Measurements from ENCODE around the gene ADAD1.

The ADAD1 gene

GRCh38 chr4:122450847-122451246 is 72.0 kb downstream of the ADAD1 start:
- no peak for TF ChIP-seq CTCF (IDR thresholded peaks at IDR 0.05; ENCODE audit: poor library complexity, severe bottlenecking)
- no peaks in the 10 kb centered on the region for H3K9me3 ChIP-seq (ENCODE audit: severe bottlenecking)
- no peaks in the 10 kb centered on the region for H3K4me1 ChIP-seq (ENCODE audit: insufficient read depth, poor library complexity, severe bottlenecking)
- ATAC-seq (ENCODE audit: low read depth) (peak; percentile 58; the same call in 2 of the 3 replicates), DNase-seq (ENCODE audit: low spot score) (no peak)
- no peak overlapping the region for H3K4me3 ChIP-seq (ENCODE audit: severe bottlenecking)
- no peak overlapping the region for H3K27ac ChIP-seq (ENCODE audit: poor library complexity, severe bottlenecking)
- peaks cover 5% of the 10 kb centered on the region for H3K27me3 ChIP-seq (ENCODE audit: insufficient read depth, poor library complexity, severe bottlenecking)
- H3K36me3 ChIP-seq (ENCODE audit: low read depth): no peaks in the 10 kb centered on the region

GRCh38 chr4:122453384-122453995 is 74.7 kb downstream of the ADAD1 start:
- peaks cover 3% of the 10 kb centered on the region for H3K9me3 ChIP-seq (ENCODE audit: severe bottlenecking)
- no peaks in the 10 kb centered on the region for H3K36me3 ChIP-seq (ENCODE audit: low read depth)
- ATAC-seq (ENCODE audit: low read depth) (no peak), DNase-seq (ENCODE audit: low spot score) (no peak)
- H3K4me1 ChIP-seq (ENCODE audit: insufficient read depth, poor library complexity, severe bottlenecking): no peaks in the 10 kb centered on the region
- no peak for TF ChIP-seq CTCF (IDR thresholded peaks at IDR 0.05; ENCODE audit: poor library complexity, severe bottlenecking)
- H3K27ac ChIP-seq (ENCODE audit: poor library complexity, severe bottlenecking): no peak overlapping the region
- no peaks in the 10 kb centered on the region for H3K27me3 ChIP-seq (ENCODE audit: insufficient read depth, poor library complexity, severe bottlenecking)
- H3K4me3 ChIP-seq (ENCODE audit: severe bottlenecking): no peak overlapping the region

GRCh38 chr4:122456231-122457116 is 77.7 kb downstream of the ADAD1 start, which contains the start of gene IL2:
Gene IL2, minus strand, starts transcription at chr4:122456725. Its CDS starts 285 bp downstream, at chr4:122456440.
- Histone ChIP-seq H3K36me3 (ENCODE audit: low read depth) (no peaks in the 10 kb centered on the region), H3K4me1 (ENCODE audit: insufficient read depth, poor library complexity, severe bottlenecking) (no peaks in the 10 kb centered on the region), H3K4me3 (ENCODE audit: severe bottlenecking) (no peak within 1 kb of the TSS), H3K27me3 (ENCODE audit: insufficient read depth, poor library complexity, severe bottlenecking) (no peaks in the 10 kb centered on the region), H3K27ac (ENCODE audit: poor library complexity, severe bottlenecking) (no peak within 1 kb of the TSS), H3K9me3 (ENCODE audit: severe bottlenecking) (peaks cover 3% of the 10 kb centered on the region)
- DNase-seq (ENCODE audit: low spot score) (no peak), ATAC-seq (ENCODE audit: low read depth) (no peak)
- no peak for TF ChIP-seq CTCF (IDR thresholded peaks at IDR 0.05; ENCODE audit: poor library complexity, severe bottlenecking)

- Histone ChIP-seq H3K4me1 (ENCODE audit: insufficient read depth, poor library complexity, severe bottlenecking) (no peaks in the 10 kb centered on the region), H3K4me3 (ENCODE audit: severe bottlenecking) (peak overlapping the region; percentile 10), H3K36me3 (ENCODE audit: low read depth) (no peaks in the 10 kb centered on the region), H3K27me3 (ENCODE audit: insufficient read depth, poor library complexity, severe bottlenecking) (no peaks in the 10 kb centered on the region), H3K27ac (ENCODE audit: poor library complexity, severe bottlenecking) (no peak overlapping the region), H3K9me3 (ENCODE audit: severe bottlenecking) (peaks cover 3% of the 10 kb centered on the region)
- no peak for TF ChIP-seq CTCF (IDR thresholded peaks at IDR 0.05; ENCODE audit: poor library complexity, severe bottlenecking)
- ATAC-seq (ENCODE audit: low read depth): peak; percentile 53; the same call in 2 of the 3 replicates
- DNase-seq (ENCODE audit: low spot score): no peak
Measured at GRCh38 chr4:122458625-122459024, 79.8 kb downstream of the ADAD1 start.

Data from RWPE2 (cell line).